IMR-90 (cell line): ENCODE data around the gene LYPD6. TPM values are rescaled to one million over a fixed set of nuclear protein-coding genes. Genes with fewer than 3 reads are reported as not detected.

Experiments
- ATAC-seq: fragments of 200-7000 bp; cut with Tn5 transposase; 2 replicates; pipeline ENCODE4 v1.9.1; 2020; ENCODE audit warnings: low read depth, mild to moderate bottlenecking, moderate library complexity
- BruUV-seq: library from RNA; stranded (reverse); fragments of 400-500 nt; replicated peaks from 2 replicates; lab custom pipeline; 2021; lab: Mats Ljungman, UMichigan
- CTCF ChIA-PET: fragments of 300-600 bp; formaldehyde crosslinking; extraction: SDS; loops from one replicate; lab custom pipeline; 2021; ENCODE audit warnings: antibody characterized with exemption; lab: Yijun Ruan, JAX
- POLR2A ChIA-PET: fragments of 300-600 bp; sonication (Branson Sonifier 250); formaldehyde crosslinking; loops from one replicate; lab custom pipeline; 2022; ENCODE audit warnings: antibody characterized with exemption; ENCODE audit not compliant: unreplicated experiment; lab: Charles Lee
- DNase-seq: peaks from one replicate; pipeline ENCODE4 v3.0.0; 2013
- H2AFZ ChIP-seq: replicated peaks from 2 replicates; pipeline ENCODE3; 2013; ENCODE audit warnings: low read length, mild to moderate bottlenecking; ENCODE audit not compliant: poor library complexity
- H2AK5ac ChIP-seq: 2 replicates; pipeline ENCODE4 v1.6.1; 2013; ENCODE audit warnings: low read depth, low read length, inconsistent platforms
- H2AK9ac ChIP-seq: replicated peaks from 2 replicates; pipeline ENCODE3; 2013; ENCODE audit warnings: mild to moderate bottlenecking, low read depth, low read length, moderate library complexity; ENCODE audit not compliant: poor library complexity
- H2BK120ac ChIP-seq: 2 replicates; pipeline ENCODE4 v1.6.1; 2013; ENCODE audit warnings: low read depth, low read length, inconsistent platforms
- H2BK15ac ChIP-seq: 3 replicates; pipeline ENCODE4 v1.6.1; 2013; ENCODE audit warnings: low read depth, low read length, inconsistent platforms
- H2BK20ac ChIP-seq: 2 replicates; pipeline ENCODE4 v1.6.1; 2013; ENCODE audit warnings: low read depth, mild to moderate bottlenecking, inconsistent platforms, low read length, moderate library complexity
- H2BK5ac ChIP-seq: 2 replicates; pipeline ENCODE4 v1.6.1; 2013; ENCODE audit warnings: mild to moderate bottlenecking, low read depth, low read length, inconsistent platforms; ENCODE audit not compliant: poor library complexity, severe bottlenecking
- H3K14ac ChIP-seq: replicated peaks from 2 replicates; pipeline ENCODE4 v1.6.1; 2013; ENCODE audit warnings: low read depth, low read length, inconsistent platforms
- H3K18ac ChIP-seq: 2 replicates; pipeline ENCODE4 v1.6.1; 2013; ENCODE audit warnings: low read depth, low read length, control low read depth
- H3K23ac ChIP-seq: 2 replicates; pipeline ENCODE4 v1.6.1; 2013; ENCODE audit warnings: low read depth, low read length, inconsistent platforms
- H3K27ac ChIP-seq: 2 replicates; pipeline ENCODE4 v1.5.1; 2013; ENCODE audit warnings: mild to moderate bottlenecking, control low read depth, low read length; ENCODE audit not compliant: insufficient read depth
- H3K27me3 ChIP-seq: 2 replicates; pipeline ENCODE4 v1.6.1; 2013; ENCODE audit warnings: low read length; ENCODE audit not compliant: control insufficient read depth, insufficient read depth
- H3K36me3 ChIP-seq: 2 replicates; pipeline ENCODE4 v1.6.1; 2013; ENCODE audit warnings: low read length, mixed read lengths; ENCODE audit not compliant: control insufficient read depth, insufficient read depth
- H3K4ac ChIP-seq: 2 replicates; pipeline ENCODE4 v1.6.1; 2013; ENCODE audit warnings: low read depth, low read length, inconsistent platforms
- H3K4me1 ChIP-seq: 2 replicates; pipeline ENCODE4 v1.6.1; 2013; ENCODE audit warnings: low read length, mixed read lengths; ENCODE audit not compliant: control insufficient read depth, insufficient read depth
- H3K4me2 ChIP-seq: 2 replicates; pipeline ENCODE4 v1.6.1; 2013; ENCODE audit warnings: low read depth, mild to moderate bottlenecking, control low read depth, low read length, moderate library complexity
- H3K4me3 ChIP-seq: 2 replicates; pipeline ENCODE4 v1.5.1; 2013; ENCODE audit warnings: low read depth, mild to moderate bottlenecking, control low read depth, low read length, moderate library complexity; ENCODE audit not compliant: insufficient read depth
- H3K56ac ChIP-seq: 2 replicates; pipeline ENCODE4 v1.6.1; 2013; ENCODE audit warnings: low read length, inconsistent platforms; ENCODE audit not compliant: insufficient read depth; ENCODE audit errors: extremely low read depth
- H3K79me1 ChIP-seq, 2 experiments: 2 replicates each; pipeline ENCODE4 v1.6.1; 2013; ENCODE audit warnings: low read length in 2 of 2, inconsistent platforms in 1 of 2, low read depth in 1 of 2
- H3K9ac ChIP-seq: 2 replicates; pipeline ENCODE4 v1.6.1; 2013; ENCODE audit warnings: low read depth, low read length, control low read depth
- H3K9me1 ChIP-seq: 2 replicates; pipeline ENCODE4 v1.6.1; 2013; ENCODE audit warnings: low read length, inconsistent platforms; ENCODE audit not compliant: insufficient read depth
- H3K9me3 ChIP-seq: 2 replicates; pipeline ENCODE4 v1.6.1; 2013; ENCODE audit warnings: low read length; ENCODE audit not compliant: control insufficient read depth, insufficient read depth
- H4K20me1 ChIP-seq: 2 replicates; pipeline ENCODE4 v1.6.1; 2013; ENCODE audit warnings: low read length, inconsistent platforms; ENCODE audit not compliant: insufficient read depth
- H4K5ac ChIP-seq: 2 replicates; pipeline ENCODE4 v1.6.1; 2013; ENCODE audit warnings: mild to moderate bottlenecking, low read depth, low read length, control low read depth
- H4K8ac ChIP-seq, 2 experiments: 2 replicates each; pipeline ENCODE4 v1.6.1; 2013; ENCODE audit warnings: low read depth in 2 of 2, low read length in 2 of 2, control low read depth in 1 of 2, inconsistent platforms in 1 of 2
- H4K91ac ChIP-seq: 2 replicates; pipeline ENCODE4 v1.6.1; 2013; ENCODE audit warnings: low read depth, low read length, inconsistent platforms; ENCODE audit not compliant: insufficient read depth
- BHLHE40 ChIP-seq: fragments of 150-350 bp; IDR thresholded peaks from 2 replicates; pipeline ENCODE4 v1.6.1; 2016; ENCODE audit warnings: mild to moderate bottlenecking, low read depth, low read length
- CEBPB ChIP-seq: IDR thresholded peaks from 2 replicates; pipeline ENCODE4 v1.6.1; 2012; ENCODE audit warnings: low read depth, low read length, improper control_type of control experiment
- CHD1 ChIP-seq: IDR thresholded peaks from 2 replicates; pipeline ENCODE4 v1.6.1; 2012; ENCODE audit warnings: low read depth, low read length, improper control_type of control experiment
- CTCF ChIP-seq: conservative IDR thresholded peaks from 2 replicates; pipeline ENCODE4 v1.5.1; 2012; ENCODE audit warnings: mild to moderate bottlenecking, low read depth, low read length, improper control_type of control experiment
- ELK1 ChIP-seq: fragments of 150-350 bp; IDR thresholded peaks from 2 replicates; pipeline ENCODE4 v1.6.1; 2016; ENCODE audit warnings: low read depth, mild to moderate bottlenecking, low read length, moderate library complexity, borderline replicate concordance
- FOS ChIP-seq: fragments of 150-350 bp; IDR thresholded peaks from 2 replicates; pipeline ENCODE4 v1.6.1; 2016; ENCODE audit warnings: low read depth, low read length
- MAFK ChIP-seq: IDR thresholded peaks from 2 replicates; pipeline ENCODE4 v1.6.1; 2012; ENCODE audit warnings: low read depth, low read length, improper control_type of control experiment
- MAZ ChIP-seq: IDR thresholded peaks from 2 replicates; pipeline ENCODE4 v1.6.1; 2012; ENCODE audit warnings: low read depth, mild to moderate bottlenecking, low read length, improper control_type of control experiment, moderate library complexity, borderline replicate concordance
- MXI1 ChIP-seq: IDR thresholded peaks from 2 replicates; pipeline ENCODE4 v1.6.1; 2012; ENCODE audit warnings: low read depth, mild to moderate bottlenecking, low read length, moderate library complexity, borderline replicate concordance
- NFE2L2 ChIP-seq: fragments of 150-350 bp; IDR thresholded peaks from 2 replicates; pipeline ENCODE4 v1.6.1; 2016; ENCODE audit warnings: low read depth, mild to moderate bottlenecking, low read length
- POLR2A ChIP-seq: IDR thresholded peaks from 2 replicates; pipeline ENCODE4 v1.6.1; 2012; ENCODE audit warnings: mild to moderate bottlenecking, low read depth, low read length
- RAD21 ChIP-seq: IDR thresholded peaks from 2 replicates; pipeline ENCODE4 v1.6.1; 2012; ENCODE audit warnings: low read length, improper control_type of control experiment
- RFX5 ChIP-seq: IDR thresholded peaks from 2 replicates; pipeline ENCODE4 v1.8.0; 2012; ENCODE audit warnings: low read depth, mild to moderate bottlenecking, low read length, moderate library complexity
- SMC3 ChIP-seq: fragments of 150-350 bp; IDR thresholded peaks from 2 replicates; pipeline ENCODE4 v1.6.1; 2016; ENCODE audit warnings: low read depth, mild to moderate bottlenecking, antibody characterized with exemption, low read length, moderate library complexity
- USF2 ChIP-seq: fragments of 150-350 bp; IDR thresholded peaks from 2 replicates; pipeline ENCODE4 v1.6.1; 2017; ENCODE audit warnings: mild to moderate bottlenecking, antibody characterized with exemption, low read length, low read depth
- whole genome bisulfite sequencing, 2 experiments: methylation state at CpG; one replicate each; pipeline versions ENCODE4 v1.1.5 to v1.1.7; 2013; ENCODE audit warnings: missing lambda C conversion rate in 2 of 2; ENCODE audit not compliant: insufficient read length in 1 of 2; ENCODE audit errors: extremely low coverage in 2 of 2; 5-methylcytosine and 5-hydroxymethylcytosine counted together
- dilution Hi-C: fragments of 300-500 bp; cut with HindIII; formaldehyde crosslinking; loops from one replicate; pipeline ENCODE4 v1.14.3; 2018; ENCODE audit warnings: low sequenced_read_pairs; ENCODE audit not compliant: unreplicated experiment
- in situ Hi-C: fragments of 300-500 bp; cut with MboI; formaldehyde crosslinking; loops from 3 replicates; pipeline ENCODE4 v1.14.3; 2019; ENCODE audit warnings: low sequenced_read_pairs, inconsistent platforms, mixed read lengths
- intact Hi-C: fragments of 100-400 bp; cut with micrococcal nuclease; formaldehyde crosslinking; loops from 2 replicates; pipeline ENCODE4 v1.10.0; 2022
- polyA plus RNA-seq, 3 experiments: library from polyadenylated mRNA; depleted of rRNA; stranded (reverse); fragments of >200 nt; gene quantifications; 2 replicates each; pipeline ENCODE4 v1.2.3, GENCODE V29; 2012; ENCODE audit warnings: low replicate concordance in 1 of 3
- total RNA-seq: library from RNA; depleted of rRNA; stranded (reverse); fragments of >200 nt; gene quantifications from 2 replicates; pipeline ENCODE4 v1.2.3, GENCODE V29; 2012

Gene LYPD6
- total and polyA plus RNA-seq, 2 of the 4 experiments (the other 2 are of a cell fraction) = 0.87 to 0.90 TPM

- H3K4me2 ChIP-seq = no peak overlapping the region
- no TSS peak for BruUV-seq
- no peak overlapping the region for H3K14ac ChIP-seq
- CTCF ChIA-PET = no interaction called here
- no peak overlapping the region for H3K4me3 ChIP-seq
- H3K27me3 ChIP-seq = no peaks in the 10 kb centered on the region
- no peak overlapping the region for H3K9ac ChIP-seq
- no peak overlapping the region for H2BK120ac ChIP-seq
- intact Hi-C loops (no loop called here), dilution Hi-C loops (no loop called here), in situ Hi-C loops (no loop called here)
- no peak overlapping the region for H2AFZ ChIP-seq
- H3K9me3 ChIP-seq = no peaks in the 10 kb centered on the region
- no peak overlapping the region for H4K8ac ChIP-seq
- TF ChIP-seq SMC3 (no peak), RAD21 (no peak), POLR2A (no peak), CHD1 (no peak), CEBPB (no peak), RFX5 (no peak), CTCF (no peak), ELK1 (no peak), MAFK (no peak), USF2 (no peak), FOS (no peak), NFE2L2 (no peak), BHLHE40 (no peak), MXI1 (no peak), MAZ (no peak)
- DNase-seq = no peak
- H4K91ac ChIP-seq = no peak overlapping the region
- H2BK15ac ChIP-seq = no peak overlapping the region
- H3K18ac ChIP-seq = no peak overlapping the region
- H3K56ac ChIP-seq = no peak overlapping the region
- no peak overlapping the region for H3K4ac ChIP-seq
- H4K20me1 ChIP-seq = no peaks in the 10 kb centered on the region
- no peaks in the 10 kb centered on the region for H3K79me1 ChIP-seq
- WGBS, 2 experiments = no CpG with 5 or more reads among the region's 3 CpGs
- H3K4me1 ChIP-seq = no peaks in the 10 kb centered on the region
- H3K36me3 ChIP-seq = no peaks in the 10 kb centered on the region
- no peak for ATAC-seq
- H2BK20ac ChIP-seq = no peak overlapping the region
- H3K27ac ChIP-seq = no peak overlapping the region
- H2AK5ac ChIP-seq = no peak overlapping the region
- no peak overlapping the region for H2AK9ac ChIP-seq
- no peak overlapping the region for H3K23ac ChIP-seq
- no peak overlapping the region for H2BK5ac ChIP-seq
- no peaks in the 10 kb centered on the region for H3K9me1 ChIP-seq
- POLR2A ChIA-PET = interaction anchor here (0.5 kb wide), 1 partner anchor 11 kb away, joined by 10 read pairs; no protein-coding TSS in a partner anchor
- no peak overlapping the region for H4K5ac ChIP-seq
Measured at GRCh38 chr2:149353421-149353820, 23.0 kb downstream of the LYPD6 start.
